Effector memory CD4-positive, alpha-beta T cell (primary cell): ENCODE measurements around the gene KCNAB2.

Experiments used
- DNase-seq, 3 donors: peaks; one replicate each; pipeline ENCODE4 v3.0.0-alpha.2; 2020
- H3K27ac ChIP-seq: 2 replicates; pipeline ENCODE4 v1.7.0; 2013; ENCODE audit warnings: mild to moderate bottlenecking, low read length, moderate library complexity; ENCODE audit not compliant: insufficient read depth, poor library complexity, severe bottlenecking
- H3K27me3 ChIP-seq: replicated peaks from 2 replicates; pipeline ENCODE4 v1.7.0; 2013; ENCODE audit warnings: mild to moderate bottlenecking, low read length; ENCODE audit not compliant: insufficient read depth, control insufficient read depth, poor library complexity, severe bottlenecking
- H3K36me3 ChIP-seq: 2 replicates; pipeline ENCODE4 v1.7.0; 2013; ENCODE audit warnings: mild to moderate bottlenecking, low read length, moderate library complexity; ENCODE audit not compliant: control insufficient read depth, insufficient read depth
- H3K4me1 ChIP-seq: 2 replicates; pipeline ENCODE4 v1.7.0; 2013; ENCODE audit warnings: low read length, mild to moderate bottlenecking; ENCODE audit not compliant: control insufficient read depth, insufficient read depth, poor library complexity, severe bottlenecking
- H3K4me3 ChIP-seq: 2 replicates; pipeline ENCODE4 v1.7.0; 2013; ENCODE audit warnings: low read length, low read depth, mild to moderate bottlenecking; ENCODE audit not compliant: insufficient read depth, poor library complexity, severe bottlenecking
- H3K9me3 ChIP-seq: 2 replicates; pipeline ENCODE4 v1.7.0; 2013; ENCODE audit warnings: mild to moderate bottlenecking, low read length, moderate library complexity; ENCODE audit not compliant: control insufficient read depth

The KCNAB2 gene

DNA sequence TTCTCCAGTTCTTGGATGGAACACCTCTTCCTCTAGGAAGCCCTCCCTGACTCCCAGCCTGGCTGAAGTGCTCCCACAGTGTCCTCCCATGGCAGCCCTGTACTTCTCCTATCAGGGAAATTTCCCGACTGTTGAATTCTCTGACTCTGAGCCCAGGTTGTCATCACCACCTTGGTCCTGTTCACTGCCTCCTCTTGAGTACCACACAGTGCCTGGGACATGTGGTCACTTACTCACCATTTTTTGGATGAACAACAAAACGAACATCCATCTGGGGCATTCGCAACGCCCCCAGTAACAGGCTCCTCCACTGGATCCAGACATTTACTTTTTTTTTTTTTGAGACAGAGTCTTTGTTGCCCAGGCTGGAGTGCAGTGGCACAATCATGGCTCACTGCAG lies 97.0 kb downstream of the KCNAB2 start:
- H3K4me1 ChIP-seq, result no peaks in the 10 kb centered on the region
- DNase-seq, result no peak
- H3K9me3 ChIP-seq, result no peaks in the 10 kb centered on the region
- H3K27me3 ChIP-seq, result no peaks in the 10 kb centered on the region
- H3K4me3 ChIP-seq, result no peak overlapping the region
- no peaks in the 10 kb centered on the region for H3K36me3 ChIP-seq
- no peak overlapping the region for H3K27ac ChIP-seq

- Histone ChIP-seq H3K27me3 (peaks cover 2% of the 10 kb centered on the region), H3K4me1 (no peaks in the 10 kb centered on the region), H3K27ac (no peak overlapping the region), H3K4me3 (no peak overlapping the region), H3K36me3 (no peaks in the 10 kb centered on the region), H3K9me3 (no peaks in the 10 kb centered on the region)
- no peak for DNase-seq
These were observed 97.7 kb downstream of the KCNAB2 start for GRCh38 chr1:6143395-6143794.

DNA sequence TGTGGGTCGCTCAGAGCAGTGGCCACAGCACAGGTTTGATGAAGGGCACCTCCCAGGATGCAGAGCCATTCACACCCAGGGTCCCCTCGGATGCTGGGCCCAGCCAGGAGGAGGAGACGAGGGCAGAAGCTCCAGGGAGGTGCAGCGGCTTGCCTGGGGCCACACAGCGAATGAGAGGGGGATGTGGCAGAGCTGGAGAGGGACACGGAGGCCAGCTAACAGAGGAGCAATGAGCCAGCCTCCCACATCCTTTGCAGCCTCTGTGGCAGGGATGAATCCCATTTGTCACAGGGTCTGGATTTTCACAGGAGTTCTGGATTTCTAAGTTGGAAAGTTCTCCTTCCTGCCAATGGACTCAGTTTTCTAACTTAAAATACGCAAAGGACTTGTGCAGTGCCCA lies 98.5 kb downstream of the KCNAB2 start:
- Histone ChIP-seq H3K4me1 (peaks cover 3% of the 10 kb centered on the region), H3K9me3 (no peaks in the 10 kb centered on the region), H3K4me3 (no peak overlapping the region), H3K36me3 (no peaks in the 10 kb centered on the region), H3K27ac (no peak overlapping the region), H3K27me3 (peaks cover 2% of the 10 kb centered on the region)
- DNase-seq, result no peak

DNA sequence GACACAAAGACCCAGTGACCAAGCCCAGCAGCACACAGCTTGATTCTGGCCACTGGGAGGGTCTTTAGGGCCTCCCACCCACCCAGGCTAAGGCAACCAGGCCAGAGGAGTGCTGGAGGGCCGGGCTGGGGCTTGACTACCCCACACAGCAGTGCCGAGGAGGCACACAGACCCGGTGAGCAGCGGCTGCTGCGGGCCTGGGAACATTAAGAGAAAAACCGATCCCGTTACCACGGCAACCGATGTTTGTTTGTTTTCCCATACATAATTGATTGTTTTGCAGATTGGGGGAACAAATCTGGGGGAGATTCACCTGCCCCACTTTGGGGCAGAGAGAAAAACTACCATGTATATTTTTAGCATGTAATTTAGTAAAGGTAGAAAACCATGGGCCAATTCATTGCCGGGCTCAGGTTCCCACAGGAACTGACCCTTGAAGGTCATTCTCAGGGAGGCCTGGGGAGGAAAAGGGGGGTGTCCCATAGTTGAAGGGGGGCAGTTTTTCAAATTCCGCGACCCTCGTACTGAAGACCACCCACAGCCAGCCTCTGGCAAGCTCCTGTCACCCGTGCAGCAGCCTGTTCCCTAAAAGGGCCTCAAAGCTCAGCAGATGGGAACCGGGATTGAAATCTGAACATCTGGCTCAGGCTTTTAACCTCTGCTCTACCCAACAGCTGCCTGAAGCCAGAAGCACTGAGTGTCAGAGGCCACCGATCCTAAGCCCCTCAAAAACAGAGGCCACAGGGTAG lies 99.1 kb downstream of the KCNAB2 start:
- Histone ChIP-seq H3K4me1 (peaks cover 3% of the 10 kb centered on the region), H3K36me3 (no peaks in the 10 kb centered on the region), H3K27ac (no peak overlapping the region), H3K27me3 (peaks cover 2% of the 10 kb centered on the region), H3K9me3 (no peaks in the 10 kb centered on the region), H3K4me3 (no peak overlapping the region)
- DNase-seq, result no peak

DNA sequence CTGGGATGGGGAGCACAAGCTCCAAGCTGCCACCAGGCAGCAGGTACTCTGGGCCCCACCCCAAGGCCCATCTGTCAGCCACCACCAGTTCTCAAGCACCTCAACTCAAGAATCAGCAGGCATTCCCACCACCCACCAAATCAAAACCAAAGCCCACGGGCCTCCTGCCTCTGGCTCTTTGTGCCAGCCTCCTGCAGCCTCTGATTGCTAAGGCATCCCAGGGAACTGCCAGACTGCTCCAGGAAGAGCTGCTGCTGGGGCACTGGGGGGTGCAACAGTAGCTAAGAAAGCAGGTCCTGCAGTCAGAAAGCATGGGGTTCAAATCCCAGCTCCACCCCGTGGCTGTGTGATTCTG lies 99.7 kb downstream of the KCNAB2 start:
- no peaks in the 10 kb centered on the region for H3K9me3 ChIP-seq
- no peak overlapping the region for H3K4me3 ChIP-seq
- H3K4me1 ChIP-seq, result peaks cover 3% of the 10 kb centered on the region
- no peaks in the 10 kb centered on the region for H3K36me3 ChIP-seq
- no peak overlapping the region for H3K27ac ChIP-seq
- H3K27me3 ChIP-seq, result peaks cover 2% of the 10 kb centered on the region
- DNase-seq, result no peak

DNA sequence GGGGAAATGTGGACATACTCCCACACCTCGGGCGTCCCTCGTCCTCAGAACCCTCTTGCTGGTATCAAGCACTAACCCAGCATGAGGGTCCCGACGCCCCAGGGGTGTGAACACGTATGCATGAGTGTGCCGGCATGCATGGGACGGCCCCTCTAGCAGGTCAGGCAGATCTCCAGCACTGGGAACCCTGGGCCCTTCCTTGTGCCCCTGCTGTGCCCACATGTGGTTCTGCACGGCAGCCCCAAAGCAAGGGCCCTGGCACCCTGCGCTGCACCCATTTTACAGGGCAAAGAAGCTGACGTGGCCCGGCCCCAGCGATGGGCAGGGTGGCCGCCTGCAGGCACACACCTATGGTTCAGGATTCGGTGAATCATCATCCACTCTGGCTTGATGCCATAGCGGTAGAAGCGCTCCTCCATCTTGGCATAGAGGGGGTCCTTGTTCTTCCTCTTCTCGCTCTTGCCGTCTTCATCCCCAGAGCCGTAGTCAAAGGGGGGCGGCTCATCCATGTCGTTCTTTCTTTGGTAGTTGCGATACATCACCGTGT lies 100.2 kb downstream of the KCNAB2 start:
- Histone ChIP-seq H3K9me3 (no peaks in the 10 kb centered on the region), H3K4me3 (no peak overlapping the region), H3K4me1 (peaks cover 3% of the 10 kb centered on the region), H3K36me3 (no peaks in the 10 kb centered on the region), H3K27me3 (peaks cover 2% of the 10 kb centered on the region), H3K27ac (no peak overlapping the region)
- DNase-seq, result no peak

GRCh38 chr1:6148497-6149241 lies 103.0 kb downstream of the KCNAB2 start:
- Histone ChIP-seq H3K27me3 (peaks cover 2% of the 10 kb centered on the region), H3K36me3 (no peaks in the 10 kb centered on the region), H3K27ac (no peak overlapping the region), H3K4me1 (peaks cover 3% of the 10 kb centered on the region), H3K9me3 (no peaks in the 10 kb centered on the region), H3K4me3 (peak overlapping the region; percentile 39)
- DNase-seq, result peak; percentile 31 to 54 (median 38)

DNA sequence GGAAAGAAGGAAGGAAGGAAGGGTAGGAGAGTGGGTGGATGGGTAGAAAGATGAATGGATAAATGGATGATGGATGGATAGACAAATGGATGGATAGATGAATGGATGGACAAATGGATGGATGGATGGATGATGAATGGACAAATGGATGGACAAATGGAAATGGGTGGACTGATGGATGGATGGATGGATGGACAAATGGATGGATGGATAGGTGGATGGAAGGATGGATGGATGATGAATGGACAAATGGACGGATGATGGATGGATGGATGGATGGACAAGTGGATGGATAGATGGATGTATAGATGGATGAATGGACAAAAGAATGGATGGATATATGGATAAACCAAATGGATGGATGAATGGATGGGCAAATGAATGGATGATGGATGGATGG lies 103.9 kb downstream of the KCNAB2 start:
- Histone ChIP-seq H3K9me3 (no peaks in the 10 kb centered on the region), H3K27me3 (peaks cover 2% of the 10 kb centered on the region), H3K4me1 (peaks cover 8% of the 10 kb centered on the region), H3K36me3 (no peaks in the 10 kb centered on the region), H3K27ac (no peak overlapping the region), H3K4me3 (no peak overlapping the region)
- no peak for DNase-seq

DNA sequence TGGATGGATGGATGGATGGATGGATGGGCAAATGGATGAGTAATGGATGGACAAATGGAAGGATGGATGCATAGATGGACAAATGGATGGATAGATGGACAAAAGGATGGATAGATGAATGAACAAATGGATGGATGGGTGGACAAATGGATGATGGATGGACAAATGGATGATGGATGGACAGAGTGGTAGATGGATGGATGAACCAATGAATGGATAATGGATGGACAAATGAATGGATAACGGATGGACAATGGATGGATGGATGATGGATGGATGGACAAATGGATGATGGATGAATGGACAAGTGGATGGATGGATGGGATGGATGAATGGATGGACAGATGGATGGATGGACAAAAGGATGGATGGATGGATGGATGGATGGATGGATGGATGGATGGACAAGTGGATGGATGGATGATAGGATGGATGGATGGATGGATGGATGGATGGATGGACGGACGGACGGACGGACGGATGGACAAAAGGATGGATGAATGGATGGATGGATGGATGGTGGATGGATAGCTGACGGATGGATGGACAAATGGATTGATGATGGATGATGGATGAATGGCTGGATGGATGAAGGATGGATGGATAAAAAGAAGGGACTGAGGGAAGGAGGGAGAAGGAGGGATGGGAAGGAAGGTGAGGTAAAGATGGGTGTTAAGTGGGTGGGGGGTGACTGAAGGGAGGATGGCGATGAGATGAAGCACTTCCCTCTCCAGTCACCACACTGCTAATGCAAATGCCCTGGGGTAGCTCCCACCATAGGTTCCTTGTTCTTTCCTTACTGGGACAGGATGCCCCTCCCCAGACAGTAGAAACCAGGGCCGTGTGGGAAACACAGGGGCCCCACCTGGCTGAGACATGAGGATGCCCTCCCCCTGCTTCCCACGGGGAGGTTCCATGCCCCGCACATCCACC lies 104.6 kb downstream of the KCNAB2 start:
- Histone ChIP-seq H3K9me3 (no peaks in the 10 kb centered on the region), H3K36me3 (no peaks in the 10 kb centered on the region), H3K4me3 (no peak overlapping the region), H3K27ac (no peak overlapping the region), H3K4me1 (peaks cover 14% of the 10 kb centered on the region), H3K27me3 (peaks cover 2% of the 10 kb centered on the region)
- DNase-seq, result no peak
